Spleen (tissue), 11 donors: ENCODE measurements around the gene CALCOCO1. TPM values are rescaled to one million over a fixed set of nuclear protein-coding genes. Genes with fewer than 3 reads are reported as not detected.

Experiments used
- DNase-seq: peaks from one replicate; pipeline ENCODE4 v3.0.0-alpha.2; 2020
- H3K27ac ChIP-seq, 8 donors: fragments of 200-600 bp; sonication (generic) in 7 of 8; 1 replicate in 4 of 8; 2 replicates in 4 of 8; pipeline versions ENCODE4 v1.5.0 to v1.8.0; 2016 to 2021; ENCODE audit warnings: inconsistent platforms in 4 of 8, mild to moderate bottlenecking in 4 of 8, moderate library complexity in 1 of 8
- H3K27me3 ChIP-seq, 7 donors: fragments of 200-600 bp; sonication (generic) in 6 of 7; replicated peaks in 1 of 7; 1 replicate in 4 of 7; 2 replicates in 3 of 7; pipeline versions ENCODE4 v1.5.0 to v1.8.0; 2016 to 2021; ENCODE audit warnings: inconsistent platforms in 3 of 7, mild to moderate bottlenecking in 1 of 7
- H3K36me3 ChIP-seq, 6 donors: fragments of 200-600 bp; sonication (generic) in 5 of 6; 1 replicate in 4 of 6; 2 replicates in 2 of 6; pipeline versions ENCODE4 v1.5.0 to v1.8.0; 2016 to 2021; ENCODE audit warnings: inconsistent platforms in 2 of 6
- H3K4me1 ChIP-seq, 6 donors: fragments of 200-600 bp; sonication (generic) in 5 of 6; 1 replicate in 3 of 6; 2 replicates in 3 of 6; pipeline versions ENCODE4 v1.5.0 to v1.8.0; 2016 to 2021; ENCODE audit warnings: inconsistent platforms in 3 of 6
- H3K4me3 ChIP-seq, 8 donors: fragments of 200-600 bp; sonication (generic) in 7 of 8; 1 replicate in 4 of 8; 2 replicates in 4 of 8; pipeline versions ENCODE4 v1.5.0 to v1.8.0; 2016 to 2021; ENCODE audit warnings: inconsistent platforms in 4 of 8, mild to moderate bottlenecking in 4 of 8, moderate library complexity in 2 of 8
- H3K9me3 ChIP-seq, 8 donors: fragments of 200-600 bp; sonication (generic) in 7 of 8; 1 replicate in 4 of 8; 2 replicates in 4 of 8; pipeline versions ENCODE4 v1.5.0 to v1.8.0; 2016 to 2021; ENCODE audit warnings: inconsistent platforms in 4 of 8
- CTCF ChIP-seq, 11 experiments: fragments of 200-600 bp in 7 of 11; fragments of 450-650 bp in 4 of 11; sonication (generic) in 4 of 11; IDR thresholded peaks in 8 of 11; conservative IDR thresholded peaks in 3 of 11; 1 replicate in 7 of 11; 2 replicates in 4 of 11; pipeline versions ENCODE4 v1.4.0 to v1.8.0; 2016 to 2021; ENCODE audit warnings: antibody characterized with exemption in 11 of 11, inconsistent platforms in 4 of 11, mild to moderate bottlenecking in 1 of 11
- POLR2A ChIP-seq, 3 donors: fragments of 450-650 bp; IDR thresholded peaks; one replicate each; pipeline ENCODE4 v1.5.1; 2017; ENCODE audit warnings: antibody characterized with exemption in 3 of 3, mild to moderate bottlenecking in 1 of 3
- POLR2AphosphoS5 ChIP-seq, 3 donors: sonication (generic); formaldehyde crosslinking; IDR thresholded peaks; one replicate each; pipeline ENCODE4 v1.5.1; 2017; ENCODE audit warnings: antibody characterized with exemption in 3 of 3
- WGBS, 5 donors: extraction: QIAGEN DNeasy Blood & Tissue Kit in 3 of 5; methylation state at CpG; one replicate each; pipeline versions ENCODE4 v1.1.5 to v1.1.7; 2013 to 2018; 5-methylcytosine and 5-hydroxymethylcytosine counted together
- intact Hi-C: fragments of 100-400 bp; cut with DNase I; formaldehyde crosslinking; loops from one replicate; pipeline ENCODE4 v1.15.0; 2023; ENCODE audit warnings: low total_unique reads
- polyA plus RNA-seq, 3 donors: library from polyadenylated mRNA; stranded (reverse); fragments of 200-250 nt; gene quantifications; one replicate each; pipeline ENCODE4 v1.2.1, GENCODE V29; 2013
- total RNA-seq, 7 donors: library from RNA; depleted of rRNA in 3 of 7; stranded (reverse); fragments of >200 nt in 3 of 7; fragmentation: NEBNext Ultra II Directional in 4 of 7; extraction: Animal tissue kit (Norgen Biotek cat#: 25700) in 4 of 7; gene quantifications; one replicate each; pipeline versions ENCODE4 v1.1.0 to v1.2.1, GENCODE V29; 2016 to 2021
- donor health status: healthy with polysubstance abuse.
- donor health status: DM: no; HTN: no; CAD: no; lungs with moderate emphysema.
- donor health status: DM: no; HTN: no; CAD: no.
- donor health status: Bipolar disorder and iron deficiency.
- donor health status: healthy.
- donor health status: DM: no; HTN: no; CAD: no.
- donor health status: DM: yes; HTN: yes; CAD: no.

CALCOCO1 gene
- total and polyA plus RNA-seq, 10 donors: 31.0 to 186 (median 120) TPM

- DNase-seq: peak; percentile 83
- TF ChIP-seq POLR2AphosphoS5 (IDR thresholded peaks at IDR 0.05): no peak
- no peak for TF ChIP-seq POLR2A (IDR thresholded peaks at IDR 0.05)
These were observed 324 bp downstream of the CALCOCO1 start for GRCh38 chr12:53726946-53727309.

GRCh38 chr12:53726341-53726740 lies 911 bp downstream of the CALCOCO1 start:
- H3K4me3 ChIP-seq: peak overlapping the region; percentile 62 to 89 (median 82)
- TF ChIP-seq POLR2AphosphoS5 (IDR thresholded peaks at IDR 0.05) (no peak), POLR2A (IDR thresholded peaks at IDR 0.05) (no peak), CTCF (IDR thresholded peaks at IDR 0.05 in 8 of 11, conservative IDR thresholded peaks at IDR 0.05 in 3 of 11) (no peak)
- peaks cover 0 to 41% (median 35%) of the 10 kb centered on the region in 6 donors for H3K36me3 ChIP-seq
- no peaks in the 10 kb centered on the region for H3K9me3 ChIP-seq
- peak; percentile 33 for DNase-seq
- H3K27me3 ChIP-seq: no peaks in the 10 kb centered on the region
- peaks cover 0 to 31% (median 23%) of the 10 kb centered on the region in 6 donors for H3K4me1 ChIP-seq
- intact Hi-C loops: no loop called here
- WGBS, 5 donors: 22 to 42% (median 29%) methylated on average over 2 of the region's 2 CpGs
- H3K27ac ChIP-seq: peak overlapping the region in 1 of 8 donors; percentile 87

More at GRCh38 chr12:53726946-53727309, 324 bp downstream of the CALCOCO1 start:
- Histone ChIP-seq H3K4me3 (peak overlapping the region; percentile 62 to 89 (median 82)), H3K9me3 (no peaks in the 10 kb centered on the region), H3K27ac (peak overlapping the region in 7 of 8 donors; percentile 60 to 89 (median 82)), H3K36me3 (peaks cover 0 to 35% (median 29%) of the 10 kb centered on the region in 6 donors), H3K4me1 (peaks cover 0 to 31% (median 23%) of the 10 kb centered on the region in 6 donors), H3K27me3 (no peaks in the 10 kb centered on the region)
- intact Hi-C loops: no loop called here
- 1 to 8% (median 4%) methylated on average over 15 of the region's 15 CpGs for WGBS, 5 donors

- DNase-seq: peak; percentile 41
- H3K4me3 ChIP-seq: peak overlapping the region in 3 of 8 donors; percentile 82 to 89 (median 83)
- 44 to 67% (median 61%) methylated on average over 4 of the region's 4 CpGs for WGBS, 5 donors
- H3K9me3 ChIP-seq: no peaks in the 10 kb centered on the region
- intact Hi-C loops: no loop called here
- no peaks in the 10 kb centered on the region for H3K27me3 ChIP-seq
- no peak overlapping the region for H3K27ac ChIP-seq
- H3K4me1 ChIP-seq: peaks cover 0 to 31% (median 23%) of the 10 kb centered on the region in 6 donors
- peaks cover 0 to 46% (median 41%) of the 10 kb centered on the region in 6 donors for H3K36me3 ChIP-seq
- TF ChIP-seq POLR2AphosphoS5 (IDR thresholded peaks at IDR 0.05) (no peak), POLR2A (IDR thresholded peaks at IDR 0.05) (no peak), CTCF (IDR thresholded peaks at IDR 0.05 in 8 of 11, conservative IDR thresholded peaks at IDR 0.05 in 3 of 11) (no peak)
These were observed 1.4 kb downstream of the CALCOCO1 start for GRCh38 chr12:53725824-53726223.

- DNase-seq: no peak
- no peak for TF ChIP-seq CTCF (IDR thresholded peaks at IDR 0.05 in 8 of 11, conservative IDR thresholded peaks at IDR 0.05 in 3 of 11)
- no peak for TF ChIP-seq POLR2AphosphoS5 (IDR thresholded peaks at IDR 0.05)
- no peak for TF ChIP-seq POLR2A (IDR thresholded peaks at IDR 0.05)
- H3K4me3 ChIP-seq: no peak overlapping the region
- no peaks in the 10 kb centered on the region for H3K27me3 ChIP-seq
- WGBS, 5 donors: 80 to 93% (median 90%) methylated on average over 3 of the region's 3 CpGs
- intact Hi-C loops: no loop called here
- H3K27ac ChIP-seq: no peak overlapping the region
- H3K9me3 ChIP-seq: no peaks in the 10 kb centered on the region
- H3K4me1 ChIP-seq: peaks cover 0 to 24% (median 18%) of the 10 kb centered on the region in 6 donors
- H3K36me3 ChIP-seq: peaks cover 0 to 79% (median 70%) of the 10 kb centered on the region in 6 donors
These were observed 4.7 kb downstream of the CALCOCO1 start for GRCh38 chr12:53722450-53723041.
